PFSK-1 (cell line): ENCODE measurements around the gene SERPINA9. TPM values are rescaled to one million over a fixed set of nuclear protein-coding genes. Genes with fewer than 3 reads are reported as not detected.

Experiments used
- FOXP2 ChIP-seq: optimal IDR thresholded peaks from 2 replicates; pipeline ENCODE3; 2011; ENCODE audit warnings: borderline replicate concordance, control low read depth, inconsistent platforms; ENCODE audit not compliant: insufficient read depth; ENCODE audit errors: extremely low read length, extremely low read depth
- POLR2AphosphoS5 ChIP-seq: IDR thresholded peaks from 2 replicates; pipeline ENCODE4 v1.6.1; 2012; ENCODE audit warnings: low read depth, mild to moderate bottlenecking, control low read depth, low read length, moderate library complexity
- REST ChIP-seq, 2 experiments: IDR thresholded peaks; 2 replicates each; pipeline versions ENCODE4 v1.6.1 to v1.8.0; 2011 to 2012; ENCODE audit warnings: low read depth in 2 of 2, low read length in 2 of 2, control low read depth in 1 of 2, inconsistent platforms in 1 of 2, mild to moderate bottlenecking in 1 of 2, moderate library complexity in 1 of 2; ENCODE audit not compliant: insufficient read depth in 1 of 2
- SIN3A ChIP-seq: IDR thresholded peaks from 2 replicates; pipeline ENCODE4 v1.6.1; 2012; ENCODE audit warnings: mild to moderate bottlenecking, low read length, moderate library complexity, borderline replicate concordance; ENCODE audit not compliant: insufficient read depth
- TAF1 ChIP-seq: IDR thresholded peaks from 2 replicates; pipeline ENCODE4 v1.6.1; 2012; ENCODE audit warnings: low read length, control low read depth, borderline replicate concordance; ENCODE audit not compliant: insufficient read depth
- polyA plus RNA-seq: library from polyadenylated mRNA; unstranded; fragments of >200 nt; gene quantifications from one replicate; pipeline ENCODE4 v1.2.1, GENCODE V29; 2012; ENCODE audit warnings: low read depth, missing spikeins; ENCODE audit not compliant: insufficient read length

The SERPINA9 gene
- polyA plus RNA-seq: not detected

- TF ChIP-seq FOXP2 (no peak), SIN3A (no peak), REST (IDR thresholded peaks at IDR 0.05; ENCODE audit: insufficient read depth in 1 of 2, low read depth in 2 of 2, low read length in 2 of 2) (no peak)
Measured at GRCh38 chr14:94476023-94476422, at the start of gene SERPINA9. SERPINA9 (minus strand) TSS chr14:94476197; CDS start chr14:94469840, 6,357 bp downstream.

- no peak for TF ChIP-seq TAF1
- TF ChIP-seq POLR2AphosphoS5: no peak
- TF ChIP-seq REST (IDR thresholded peaks at IDR 0.05; ENCODE audit: insufficient read depth in 1 of 2, low read depth in 2 of 2, low read length in 2 of 2): no peak
- no peak for TF ChIP-seq FOXP2
- TF ChIP-seq SIN3A: no peak
Measured at GRCh38 chr14:94524093-94524492, 48.1 kb upstream of the SERPINA9 start.

- TF ChIP-seq TAF1 (no peak), POLR2AphosphoS5 (no peak), SIN3A (no peak), REST (IDR thresholded peaks at IDR 0.05; ENCODE audit: insufficient read depth in 1 of 2, low read depth in 2 of 2, low read length in 2 of 2) (no peak), FOXP2 (no peak)
Measured at GRCh38 chr14:94523265-94523664, 47.3 kb upstream of the SERPINA9 start.

- TF ChIP-seq SIN3A (no peak), FOXP2 (no peak), TAF1 (no peak), POLR2AphosphoS5 (no peak), REST (IDR thresholded peaks at IDR 0.05; ENCODE audit: insufficient read depth in 1 of 2, low read depth in 2 of 2, low read length in 2 of 2) (no peak)
Measured at GRCh38 chr14:94522115-94522724, 46.2 kb upstream of the SERPINA9 start.
